Gastroesophageal sphincter (tissue), 3 donors: ENCODE measurements around the gene FAM117A.

ENCODE experiments used
- CTCF ChIP-seq, 4 experiments: fragments of 200-600 bp in 2 of 4; fragments of 450-650 bp in 2 of 4; sonication (generic) in 1 of 4; IDR thresholded peaks; one replicate each; pipeline ENCODE4 v1.5.1; 2017 to 2019; ENCODE audit warnings: antibody characterized with exemption in 4 of 4, mild to moderate bottlenecking in 2 of 4, moderate library complexity in 2 of 4
- POLR2A ChIP-seq, 2 donors: fragments of 450-650 bp; IDR thresholded peaks; one replicate each; pipeline ENCODE4 v1.6.1; 2017; ENCODE audit warnings: antibody characterized with exemption in 2 of 2, mild to moderate bottlenecking in 2 of 2, moderate library complexity in 1 of 2

DNA sequence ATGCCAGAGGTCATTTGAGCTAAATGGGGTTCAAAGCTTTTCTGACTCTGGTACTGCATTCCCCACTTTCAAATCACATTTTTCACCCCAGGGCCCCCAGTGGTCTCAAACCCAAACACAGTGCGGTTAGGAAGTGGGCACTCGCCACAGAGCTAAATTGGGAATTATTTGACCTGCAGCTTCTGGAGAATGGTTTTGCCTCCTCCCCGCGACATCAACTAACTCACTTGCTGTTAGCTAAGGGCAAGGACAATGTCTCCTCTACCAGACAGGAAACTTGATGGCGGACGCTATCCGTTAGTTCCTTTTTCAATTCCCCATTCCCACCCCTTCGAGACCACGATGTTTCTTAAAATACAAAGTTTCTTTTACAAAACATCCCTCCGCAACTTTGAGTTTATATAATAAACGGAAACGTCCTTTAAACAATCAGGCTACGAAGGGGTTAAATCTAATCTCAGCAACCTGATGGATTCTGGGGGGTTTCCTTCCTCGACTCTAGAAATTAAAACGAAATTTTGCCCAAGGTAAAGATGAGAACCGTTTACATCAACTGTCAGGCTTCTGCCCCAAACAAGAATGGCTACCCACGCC lies 24.1 kb upstream of the FAM117A start:
- no peak for TF ChIP-seq CTCF (IDR thresholded peaks at IDR 0.05)
- no peak for TF ChIP-seq POLR2A (IDR thresholded peaks at IDR 0.05)
